Stimulated activated CD8-positive, alpha-beta memory T cell treated with anti-CD3 and anti-CD28 coated beads, Interleukin-12 subunit alpha, Interleukin-12 subunit beta, amount 100 ng/mL, for 24 hours (primary cell): ENCODE measurements around the gene POLR1E.
"Not testable (repeated sequence)": the region's sequence is repeated elsewhere in the genome, so short reads cannot be mapped to it uniquely, and the experiment has no call there.

ENCODE experiments used
- DNase-seq: peaks from one replicate; pipeline ENCODE4 v3.0.0-alpha.2; 2020; ENCODE audit errors: extremely low read depth

The POLR1E gene

DNA sequence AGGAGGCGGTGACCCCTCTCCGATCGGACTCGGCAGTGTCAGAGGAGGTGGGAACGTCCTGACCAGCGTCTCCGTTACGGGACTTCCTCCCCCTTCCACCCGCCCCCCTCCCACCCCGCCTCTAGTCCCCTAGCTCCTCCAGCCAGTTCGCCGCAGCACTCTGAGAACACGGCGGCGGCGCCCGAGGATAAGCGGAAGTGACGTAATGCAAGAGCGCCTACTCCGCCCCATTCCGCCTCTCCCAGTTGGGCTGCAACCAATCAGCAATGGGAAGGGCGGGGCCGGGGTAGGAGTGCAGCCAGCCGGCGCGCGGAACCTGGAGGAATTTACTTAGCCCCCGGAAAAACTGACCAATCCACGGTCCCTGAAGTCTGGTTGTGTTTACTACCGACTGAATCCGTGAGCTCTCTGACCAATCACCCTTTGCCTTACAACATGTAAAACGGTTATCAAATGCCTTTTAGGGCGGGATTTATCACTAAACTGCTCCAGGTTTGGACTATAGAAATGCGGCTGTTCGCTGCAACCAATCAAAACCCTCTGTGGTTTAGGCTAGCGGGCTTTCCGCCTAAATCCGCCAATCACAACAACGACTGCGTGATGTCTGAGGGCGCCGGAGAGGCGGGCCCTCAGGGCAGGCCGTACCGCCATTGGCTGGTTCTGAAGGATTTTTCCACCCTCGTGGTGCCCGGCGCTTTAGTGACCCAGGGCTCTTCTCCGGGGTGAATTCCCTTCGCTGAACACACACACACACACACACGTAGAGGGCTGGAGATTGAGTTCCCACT, 20.3 kb upstream of the POLR1E start, which contains the start of gene ZBTB5:
ZBTB5 (minus strand) TSS at position 202 of the 788 bp plus-strand sequence. CDS start 22,899 bp downstream, outside the sequence.
- peak; percentile 98 for DNase-seq

DNA sequence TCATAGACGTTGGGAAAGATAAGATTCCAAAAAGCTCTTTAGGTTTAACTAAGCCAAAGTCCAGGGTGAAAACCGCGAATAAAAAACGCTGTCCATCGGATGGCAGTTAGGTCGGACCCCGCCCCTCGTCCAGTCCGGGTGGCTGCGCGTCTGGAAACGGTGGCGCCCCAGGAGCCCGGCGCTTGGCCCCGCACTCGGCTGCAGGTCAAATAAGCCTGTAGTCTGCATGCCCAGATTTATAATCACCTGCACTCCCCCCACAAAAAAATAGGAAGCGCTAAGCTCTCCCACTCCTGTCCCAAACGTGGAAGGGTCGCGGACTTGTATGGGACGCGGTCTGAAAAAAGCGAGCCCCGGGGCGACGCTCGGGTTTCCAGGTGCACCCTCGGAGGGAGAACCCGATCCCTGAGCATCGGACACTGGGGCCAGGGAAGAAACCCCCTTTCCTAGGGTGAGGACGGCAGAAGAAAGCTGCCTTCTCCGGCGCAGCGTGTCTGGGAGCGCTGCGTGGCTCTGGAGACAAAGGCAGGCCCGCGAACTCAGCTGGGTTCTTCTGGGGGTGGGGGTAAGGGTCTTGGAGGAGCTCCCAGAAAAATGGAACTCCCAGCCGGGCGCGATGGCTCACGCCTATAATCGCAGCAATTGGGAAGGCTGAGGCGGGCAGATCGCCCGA, 19.6 kb upstream of the POLR1E start:
- no peak for DNase-seq

DNA sequence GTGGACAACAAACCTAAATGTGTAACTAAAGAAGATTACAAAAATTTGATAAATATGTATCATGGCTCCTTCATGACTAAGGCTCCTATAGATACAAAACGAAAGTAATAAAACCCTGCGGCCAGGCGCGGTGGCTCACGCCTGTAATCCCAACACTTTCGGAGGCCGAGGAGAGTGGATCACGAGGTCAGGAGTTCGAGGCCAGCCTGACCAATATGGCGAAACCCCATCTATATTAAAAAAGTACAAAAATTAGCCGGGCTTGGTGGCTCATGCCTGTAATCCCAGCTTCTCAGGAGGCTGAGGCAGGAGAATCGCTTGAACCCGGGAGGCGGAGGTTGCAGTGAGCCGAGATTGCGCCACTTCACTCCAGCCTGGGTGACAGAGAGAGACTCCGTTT, 18.2 kb upstream of the POLR1E start:
- DNase-seq = not testable (repeated sequence)

DNA sequence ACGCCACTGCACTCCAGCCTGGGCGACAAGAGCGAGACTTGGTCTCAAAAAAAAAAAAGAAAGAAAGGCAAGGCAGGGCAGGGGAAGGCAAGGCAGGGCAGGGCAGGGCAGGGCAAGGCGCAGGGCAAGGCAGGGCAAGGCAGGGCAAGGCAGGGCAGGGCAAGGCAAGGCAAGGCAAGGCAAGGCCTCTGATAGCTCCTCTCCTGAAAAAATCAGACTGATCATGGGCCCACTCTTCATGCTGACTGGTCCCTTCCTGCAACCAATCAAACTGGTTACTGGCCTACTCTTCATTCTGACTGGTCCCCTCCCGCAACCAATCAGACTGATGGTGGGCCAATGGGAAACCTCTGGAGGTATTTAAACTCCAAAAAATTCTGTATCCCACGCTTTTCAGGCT, 17.1 kb upstream of the POLR1E start:
- DNase-seq = no peak

DNA sequence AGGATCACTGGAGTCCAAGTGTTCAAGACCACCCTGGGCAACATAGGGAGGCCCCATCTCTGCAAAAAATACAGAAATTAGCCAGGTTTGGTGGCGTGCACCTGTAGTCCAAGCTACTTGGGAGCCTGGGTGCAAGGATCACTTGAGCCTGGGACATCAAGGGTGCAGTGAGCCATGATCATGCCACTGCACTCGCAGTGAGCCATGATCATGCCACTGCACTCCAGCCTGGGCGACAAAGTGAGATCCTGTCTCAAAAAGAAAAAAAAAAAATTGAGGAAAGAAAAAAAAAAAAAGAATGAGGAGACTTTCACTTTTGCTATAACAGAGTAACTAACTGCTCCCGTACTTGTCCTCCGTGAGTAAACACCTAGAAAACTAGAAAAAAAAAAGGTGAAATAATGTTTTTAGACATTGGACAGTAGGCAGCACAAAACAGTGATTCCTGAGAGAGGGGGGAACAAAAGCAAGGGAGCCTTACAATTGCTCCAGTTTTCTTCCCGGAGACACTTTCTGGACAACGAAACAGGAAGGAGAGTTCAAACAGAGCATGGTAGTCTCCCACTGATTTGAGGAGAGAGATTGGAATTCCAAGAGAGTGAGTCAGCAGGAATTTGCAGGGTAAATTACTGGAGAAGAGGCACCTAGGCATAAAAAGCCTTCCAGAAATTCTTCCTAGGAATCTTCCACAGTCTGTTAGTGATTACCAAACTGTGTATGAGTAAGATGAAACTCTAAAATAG, 13.6 kb upstream of the POLR1E start:
- DNase-seq = no peak

DNA sequence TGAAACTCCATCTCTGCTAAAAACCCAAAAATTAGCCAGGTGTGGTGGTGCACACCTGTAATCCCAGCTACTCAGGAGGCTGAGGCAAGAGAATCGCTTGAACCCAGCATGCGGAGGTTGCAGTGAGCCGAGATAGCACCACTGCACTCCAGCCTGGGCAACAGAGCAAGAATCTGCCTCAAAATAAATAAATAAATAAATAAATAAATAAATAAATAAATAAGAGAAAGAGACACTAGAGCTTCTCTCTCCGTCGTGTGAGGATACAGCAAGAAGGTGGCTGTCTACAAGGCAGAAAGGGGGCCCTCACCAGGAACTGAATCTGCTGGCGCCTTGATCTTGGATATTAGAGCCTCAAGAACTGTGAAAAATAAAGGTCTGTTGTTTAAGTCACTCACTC, 11.8 kb upstream of the POLR1E start:
- not testable (repeated sequence) for DNase-seq

DNA sequence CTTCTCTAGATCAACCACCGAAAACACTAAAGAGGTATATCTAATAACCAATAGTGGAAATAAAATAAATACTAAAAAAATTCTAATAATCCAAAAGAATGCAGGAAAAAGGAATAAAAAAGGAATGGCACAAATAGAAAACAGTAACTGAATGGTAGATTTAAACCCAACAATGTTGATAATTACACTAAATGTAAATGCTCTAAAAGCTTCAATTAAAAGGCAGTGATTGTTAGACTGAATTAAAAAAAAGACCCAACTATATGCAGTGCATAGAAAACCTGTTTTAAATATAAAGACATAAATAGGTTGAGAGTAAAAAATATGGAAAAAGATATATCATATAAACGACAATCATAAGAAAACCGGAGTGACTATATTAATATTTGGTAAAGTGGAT, 11.3 kb upstream of the POLR1E start:
- no peak for DNase-seq

DNA sequence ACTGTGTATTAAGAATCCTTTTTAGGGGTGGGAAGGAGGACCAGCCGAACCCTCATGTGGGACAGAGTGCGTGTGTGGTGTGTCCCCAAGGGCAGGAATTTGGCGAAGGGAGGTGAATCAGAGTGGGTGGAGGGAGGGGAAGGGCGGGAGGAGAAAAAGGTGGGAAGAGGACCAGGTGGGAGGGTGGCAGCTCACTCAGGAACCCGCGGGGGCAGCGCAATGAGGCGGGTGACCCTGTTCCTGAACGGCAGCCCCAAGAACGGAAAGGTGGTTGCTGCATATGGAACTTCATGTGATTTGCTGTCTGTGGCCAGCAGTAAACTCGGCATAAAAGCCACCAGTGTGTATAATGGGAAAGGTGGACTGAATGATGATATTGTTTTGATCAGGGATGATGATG, 8.8 kb upstream of the POLR1E start:
- no peak for DNase-seq

DNA sequence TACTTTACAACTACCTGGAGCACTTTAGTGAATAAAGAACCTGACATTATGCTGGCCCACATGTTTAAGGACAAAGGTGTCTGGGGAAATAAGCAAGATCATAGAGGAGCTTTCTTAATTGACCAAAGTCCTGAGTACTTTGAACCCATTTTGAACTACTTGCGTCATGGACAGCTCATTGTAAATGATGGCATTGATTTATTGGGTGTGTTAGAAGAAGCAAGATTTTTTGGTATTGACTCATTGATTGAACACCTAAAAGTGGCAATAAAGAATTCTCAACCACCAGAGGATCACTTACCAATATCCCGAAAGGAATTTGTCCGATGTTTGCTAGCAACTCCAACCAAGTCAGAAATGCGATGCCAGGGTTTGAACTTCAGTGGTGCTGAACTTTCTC, 8.3 kb upstream of the POLR1E start:
- DNase-seq = not testable (repeated sequence)

DNA sequence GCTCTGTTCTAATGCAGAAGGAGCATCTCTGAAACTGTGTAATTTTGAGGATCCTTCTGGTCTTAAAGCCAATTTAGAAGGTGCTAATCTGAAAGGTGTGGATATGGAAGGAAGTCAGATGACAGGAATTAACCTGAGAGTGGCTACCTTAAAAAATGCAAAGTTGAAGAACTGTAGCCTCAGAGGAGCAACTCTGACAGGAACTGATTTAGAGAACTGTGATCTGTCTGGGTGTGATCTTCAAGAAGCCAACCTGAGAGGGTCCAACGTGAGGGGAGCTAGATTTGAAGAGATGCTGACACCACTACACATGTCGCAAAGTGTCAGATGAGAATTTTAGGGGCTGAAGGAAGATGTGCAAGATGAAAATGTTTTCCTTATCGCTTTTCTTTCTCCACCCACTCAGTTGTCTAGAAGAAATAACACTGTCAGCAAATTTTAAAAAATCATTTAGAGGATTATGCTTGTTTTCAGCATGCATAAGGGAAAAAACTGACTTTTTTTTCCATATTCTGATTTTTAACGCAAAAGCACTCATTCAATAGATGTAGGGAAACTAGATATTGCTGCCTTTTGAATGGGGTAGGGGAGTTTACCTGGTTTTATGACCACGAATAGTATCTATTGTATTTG, 7.6 kb upstream of the POLR1E start:
- not testable (repeated sequence) for DNase-seq

DNA sequence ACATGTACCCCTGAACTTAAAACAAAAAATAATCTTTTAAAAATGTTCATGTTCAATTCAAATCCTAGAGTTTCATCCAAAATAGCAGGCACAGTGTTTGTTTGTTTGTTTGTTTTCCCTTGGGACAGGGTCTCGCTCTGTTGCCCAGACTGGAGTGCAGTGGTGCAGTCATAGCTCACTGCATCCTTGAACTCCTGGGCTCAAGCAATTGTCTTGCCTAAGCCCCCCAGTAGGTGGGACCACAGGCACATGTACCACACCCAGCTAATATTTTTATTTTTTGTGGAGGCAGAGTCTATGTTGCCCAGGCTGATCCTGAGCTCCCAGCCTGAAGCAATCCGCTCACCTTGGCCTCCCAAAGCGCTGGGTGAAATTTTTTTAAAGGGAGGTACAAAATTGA, 5.0 kb upstream of the POLR1E start:
- no peak for DNase-seq

DNA sequence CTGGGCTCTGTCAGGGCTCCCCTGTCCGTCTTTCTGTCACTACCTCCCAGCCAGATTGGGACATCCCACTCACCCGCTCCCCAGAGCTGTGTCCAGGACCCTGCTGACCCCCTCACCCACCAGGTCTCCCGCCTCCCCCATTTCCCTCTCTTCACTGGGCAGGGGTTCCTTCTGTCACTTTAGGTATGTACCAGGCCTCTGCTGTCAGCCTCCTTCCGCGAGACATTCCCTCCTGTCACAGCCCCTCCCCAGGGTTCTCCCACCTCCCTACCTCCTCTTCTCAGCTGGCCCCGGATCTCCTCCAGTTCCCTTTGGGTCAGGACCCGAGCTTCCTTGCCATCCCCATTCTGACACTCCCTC, 488 bp downstream of the POLR1E start:
- DNase-seq = no peak

DNA sequence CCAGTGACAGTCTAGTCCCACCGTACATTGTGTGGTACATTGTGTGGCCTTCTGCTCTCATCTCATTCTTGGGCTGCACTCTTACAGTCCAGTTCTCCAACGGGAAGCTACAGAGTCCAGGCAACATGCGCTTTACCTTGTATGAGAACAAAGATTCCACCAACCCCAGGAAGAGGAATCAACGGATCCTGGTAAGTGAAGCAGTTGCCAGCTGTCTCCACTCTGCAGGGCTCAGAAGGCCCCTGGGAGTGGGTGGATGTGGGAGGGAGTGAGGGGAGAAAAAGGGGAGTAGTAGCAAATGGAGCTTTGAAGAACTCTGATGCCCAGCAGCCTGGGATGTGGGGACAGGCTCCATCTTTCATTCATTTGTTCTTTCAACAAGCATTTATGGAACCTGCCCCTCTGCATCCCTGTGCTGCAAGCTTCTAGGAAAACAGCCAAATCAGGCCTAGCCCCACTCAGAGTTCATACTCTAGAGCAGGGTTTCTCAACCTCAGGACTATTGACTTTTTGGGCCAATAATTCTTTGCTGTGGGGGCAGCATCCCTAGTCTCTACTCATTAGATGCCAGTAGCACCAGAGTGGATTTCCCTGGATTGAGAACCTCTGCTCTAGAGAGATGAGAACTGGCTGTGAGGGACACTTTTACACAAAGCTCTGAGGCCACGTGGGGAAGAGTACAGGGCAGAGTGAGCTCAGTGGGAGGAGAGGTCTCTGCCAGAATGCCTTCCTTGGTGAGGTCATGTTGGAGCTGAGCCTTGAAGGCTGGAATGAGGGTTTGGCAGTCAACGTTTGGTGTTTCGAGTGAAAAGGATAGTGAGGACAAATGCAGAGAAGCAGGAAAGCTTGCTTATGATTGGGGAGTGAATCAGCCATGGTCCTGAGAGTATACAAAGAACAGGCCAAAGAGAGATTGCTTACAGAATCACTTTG, 1.1 kb downstream of the POLR1E start:
- DNase-seq = no peak

DNA sequence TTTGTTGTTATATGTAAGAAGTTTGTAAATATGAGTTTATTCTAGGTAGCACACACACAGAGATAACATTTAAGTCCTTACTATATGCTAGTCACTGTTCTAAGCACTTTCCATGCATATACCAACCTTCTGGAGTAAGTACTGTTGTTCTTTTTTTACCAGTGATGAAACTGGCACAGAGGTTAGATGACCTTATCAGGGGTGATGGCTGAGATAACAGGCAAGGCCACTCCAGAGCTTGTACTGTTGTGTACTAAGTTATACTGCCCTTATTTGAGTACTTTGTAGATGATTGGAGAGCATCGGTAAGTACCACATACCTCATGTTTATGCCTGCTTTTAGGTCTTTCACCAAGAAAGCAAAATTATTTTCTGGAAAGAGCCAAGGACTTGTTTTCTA, 6.2 kb downstream of the POLR1E start:
- DNase-seq = no peak

DNA sequence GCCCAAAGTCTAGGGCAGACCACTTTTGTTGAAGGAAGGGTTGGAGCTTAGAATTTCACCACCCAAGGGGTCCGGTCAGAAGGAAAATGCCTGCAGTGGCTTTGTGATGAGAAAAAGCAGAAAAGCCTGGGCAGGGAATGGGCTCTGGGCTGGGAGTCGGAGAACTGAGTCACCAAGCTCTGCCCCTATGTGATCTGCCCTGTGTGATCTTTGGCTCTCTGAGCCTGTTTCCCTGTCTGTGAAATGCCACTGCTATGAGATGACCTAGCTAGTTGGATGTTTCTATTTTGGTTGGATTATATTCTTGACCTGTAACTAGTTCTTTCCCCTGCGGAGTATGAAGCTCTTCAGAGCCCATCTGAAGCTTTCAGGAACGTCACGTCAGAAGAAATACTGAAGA, 9.8 kb downstream of the POLR1E start:
- no peak for DNase-seq

DNA sequence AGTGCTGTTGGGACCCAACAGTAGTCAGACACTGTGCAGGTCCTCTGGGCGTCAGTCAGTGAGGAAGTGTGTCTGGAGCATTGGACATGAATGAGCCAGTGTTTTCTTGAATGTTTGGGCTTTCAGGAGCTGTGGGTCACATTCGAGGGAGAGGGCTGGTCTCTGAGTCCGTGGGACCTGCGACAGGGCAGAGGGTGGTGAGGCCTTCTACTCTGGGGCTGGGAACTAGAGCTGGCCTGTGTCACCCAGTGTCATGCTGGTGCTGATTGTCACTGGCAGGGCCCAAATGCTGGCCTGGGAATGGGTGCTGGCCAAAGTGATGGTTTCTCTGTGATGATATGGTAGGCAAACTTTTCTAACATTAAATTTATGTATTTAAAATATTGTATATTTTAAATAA, 10.3 kb downstream of the POLR1E start:
- no peak for DNase-seq

DNA sequence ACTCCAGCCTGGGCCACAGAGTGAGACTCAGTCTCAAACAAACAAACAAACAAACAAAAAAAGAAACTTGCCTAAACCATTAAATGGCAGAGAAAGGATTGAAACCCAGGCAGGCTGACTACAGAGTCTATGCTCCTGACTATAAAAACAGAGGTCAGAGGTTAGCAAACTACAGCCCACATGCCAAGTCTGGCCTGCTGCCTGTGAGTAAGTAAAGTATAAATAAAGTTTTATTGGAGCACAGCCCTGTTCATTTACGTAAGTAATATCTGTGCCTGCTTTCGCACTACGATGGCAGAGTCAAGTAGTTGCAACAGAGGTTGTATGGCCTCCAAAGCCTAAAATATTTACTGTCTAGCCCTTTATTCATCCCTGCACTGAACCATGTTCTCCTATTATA, 11.6 kb downstream of the POLR1E start:
- DNase-seq = no peak

DNA sequence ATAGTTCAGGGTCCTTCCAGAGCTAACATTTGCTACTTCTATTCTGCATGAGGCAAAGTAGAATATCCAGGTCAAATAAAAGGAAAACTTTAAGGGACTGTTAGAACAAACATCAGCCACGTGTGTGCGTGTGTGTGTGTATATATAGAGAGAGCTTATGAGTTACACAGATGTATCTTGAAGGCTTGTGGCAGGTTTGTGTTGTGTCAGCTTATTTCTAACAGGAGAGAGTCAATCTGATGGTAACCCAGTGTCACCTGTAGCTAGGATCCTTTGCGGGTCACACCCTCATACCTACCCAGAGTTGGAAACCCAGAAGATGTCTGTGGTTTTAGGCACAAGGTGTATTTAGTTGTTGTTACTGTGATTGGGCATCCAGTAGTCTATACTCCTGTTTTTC, 12.7 kb downstream of the POLR1E start:
- no peak for DNase-seq

DNA sequence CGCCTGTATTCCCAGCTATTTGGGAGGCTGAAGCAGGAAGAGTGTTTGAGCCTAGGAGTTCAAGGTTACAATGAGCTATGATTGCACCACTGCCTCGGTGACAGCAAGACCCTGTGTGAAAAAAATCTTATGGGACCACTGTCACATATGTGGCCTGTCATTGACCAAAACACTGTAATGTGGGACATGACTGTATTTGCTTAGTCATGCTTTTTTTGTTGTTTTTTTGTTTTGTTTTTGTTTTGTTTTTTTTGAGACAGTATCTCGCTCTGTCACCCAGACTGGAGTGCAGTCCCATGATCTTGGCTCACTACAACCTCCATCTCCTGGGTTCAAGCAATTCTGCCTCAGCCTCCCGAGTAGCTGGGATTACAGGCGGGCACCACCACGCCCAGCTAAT, 13.5 kb downstream of the POLR1E start:
- DNase-seq = no peak

DNA sequence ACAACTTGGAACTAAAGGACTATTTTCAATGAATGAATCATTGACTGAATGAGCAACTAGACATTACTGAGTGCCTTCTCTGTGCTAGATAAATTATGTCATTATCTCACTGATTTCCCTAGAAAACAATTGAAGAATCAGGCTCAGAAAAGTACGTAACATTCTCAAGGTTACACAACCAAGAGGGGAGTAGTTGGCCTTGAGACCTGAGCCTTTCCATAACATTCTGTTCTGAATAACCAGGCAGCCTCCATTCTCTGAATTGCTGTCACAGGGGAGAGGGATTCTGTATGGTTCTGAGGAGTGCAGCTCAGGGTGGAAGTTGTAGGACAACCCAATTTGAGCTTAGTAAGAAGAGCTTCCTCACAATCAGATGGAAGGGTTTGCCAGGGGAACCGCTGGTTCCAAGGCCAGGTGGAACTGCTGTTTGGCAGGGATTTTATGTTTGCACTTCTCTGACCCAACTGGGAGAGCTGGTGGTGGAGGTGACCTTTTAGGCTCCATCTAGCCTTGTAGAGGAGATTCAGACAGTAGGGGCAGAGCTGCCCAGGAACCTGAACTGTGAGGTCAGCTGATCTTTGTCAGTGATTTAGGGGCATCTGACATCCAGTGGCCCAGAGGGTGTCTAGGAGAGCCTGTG, 16.3 kb downstream of the POLR1E start:
- no peak for DNase-seq

DNA sequence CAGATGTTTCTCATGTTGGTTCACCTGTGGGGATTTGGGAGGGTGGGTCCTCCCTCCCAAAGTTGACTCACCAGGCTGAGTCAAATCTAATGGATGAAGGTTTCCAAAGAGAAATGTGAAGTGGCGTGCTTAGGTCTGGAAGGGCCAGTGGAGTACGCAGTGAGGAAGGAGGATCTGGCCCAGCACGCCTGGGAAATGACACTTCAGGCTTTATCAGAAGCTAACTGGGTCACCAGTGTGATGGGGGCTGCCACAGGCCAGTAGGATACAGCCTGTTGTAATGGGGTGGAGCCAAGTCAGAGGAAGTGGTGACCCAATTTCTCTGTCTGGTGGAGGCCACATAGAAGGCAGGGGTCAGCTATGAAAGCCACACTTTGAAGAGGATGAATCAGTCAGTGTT, 18.0 kb downstream of the POLR1E start:
- DNase-seq = no peak
